H1 (cell line): ENCODE measurements around the gene SLX4IP. TPM values are rescaled to one million over a fixed set of nuclear protein-coding genes. Genes with fewer than 3 reads are reported as not detected.
"Not testable (repeated sequence)": the region's sequence is repeated elsewhere in the genome, so short reads cannot be mapped to it uniquely, and the experiment has no call there.

Experiments used
- CTCF ChIA-PET: fragments of 300-600 bp; sonication (Branson Sonifier 250); formaldehyde crosslinking; loops from one replicate; lab custom pipeline; 2021; ENCODE audit not compliant: partially characterized antibody; lab: Charles Lee
- POLR2A ChIA-PET: fragments of 300-600 bp; sonication (Branson Sonifier 250); formaldehyde crosslinking; loops from one replicate; lab custom pipeline; 2021; ENCODE audit warnings: inconsistent platforms; ENCODE audit not compliant: partially characterized antibody; lab: Charles Lee
- DNase-seq, 2 experiments: peaks; one replicate each; pipeline versions ENCODE4 v3.0.0 to v3.0.0-alpha.2; 2010 to 2022; ENCODE audit warnings: low spot score in 2 of 2, low read depth in 1 of 2, mixed read lengths in 1 of 2
- FAIRE-seq: peaks from 2 replicates; lab custom pipeline; 2011; peaks lifted over from hg19 to GRCh38; lab: Jason Lieb, UNC
- H2AFZ ChIP-seq: 2 replicates; pipeline ENCODE4 v1.8.1; 2012; ENCODE audit warnings: low read length, inconsistent platforms
- H2AK5ac ChIP-seq: 2 replicates; pipeline ENCODE4 v1.6.1; 2013; ENCODE audit warnings: low read depth, low read length
- H2BK120ac ChIP-seq: replicated peaks from 2 replicates; pipeline ENCODE3; 2013; ENCODE audit warnings: low read depth, low read length, inconsistent platforms
- H2BK12ac ChIP-seq: 2 replicates; pipeline ENCODE4 v1.6.1; 2013; ENCODE audit warnings: low read depth, low read length
- H2BK15ac ChIP-seq: 2 replicates; pipeline ENCODE4 v1.6.1; 2013; ENCODE audit warnings: low read length
- H2BK20ac ChIP-seq: 2 replicates; pipeline ENCODE4 v1.6.1; 2013; ENCODE audit warnings: low read length
- H2BK5ac ChIP-seq: 2 replicates; pipeline ENCODE4 v1.6.1; 2013; ENCODE audit warnings: low read depth, low read length
- H3K14ac ChIP-seq: 2 replicates; pipeline ENCODE4 v1.6.1; 2013; ENCODE audit warnings: inconsistent platforms; ENCODE audit not compliant: insufficient read length
- H3K18ac ChIP-seq: 2 replicates; pipeline ENCODE4 v1.6.1; 2013; ENCODE audit warnings: low read length; ENCODE audit errors: extremely low read depth
- H3K23ac ChIP-seq: 2 replicates; pipeline ENCODE4 v1.6.1; 2013; ENCODE audit warnings: inconsistent platforms; ENCODE audit not compliant: insufficient read length
- H3K23me2 ChIP-seq: 2 replicates; pipeline ENCODE4 v1.6.1; 2013; ENCODE audit warnings: low read depth, low read length
- H3K27ac ChIP-seq: 2 replicates; pipeline ENCODE4 v1.6.1; 2011; ENCODE audit warnings: low read depth, low read length, inconsistent platforms
- H3K27me3 ChIP-seq, 4 experiments: replicated peaks in 1 of 4; 1 replicate in 1 of 4; 2 replicates in 3 of 4; pipeline versions ENCODE4 v1.6.1 to v1.8.1; 2011 to 2013; ENCODE audit warnings: low read length in 3 of 4, mild to moderate bottlenecking in 3 of 4, inconsistent platforms in 2 of 4, mixed read lengths in 2 of 4, moderate library complexity in 1 of 4; ENCODE audit not compliant: control insufficient read depth in 3 of 4, insufficient read depth in 3 of 4; ENCODE audit errors: extremely low read depth in 1 of 4
- H3K36me3 ChIP-seq, 4 experiments: 2 replicates each; pipeline versions ENCODE4 v1.6.1 to v1.8.1; 2011 to 2013; ENCODE audit warnings: mild to moderate bottlenecking in 4 of 4, low read length in 3 of 4, moderate library complexity in 2 of 4, control low read depth in 1 of 4, inconsistent platforms in 1 of 4; ENCODE audit not compliant: insufficient read depth in 4 of 4, control insufficient read depth in 2 of 4
- H3K4ac ChIP-seq: replicated peaks from 2 replicates; pipeline ENCODE3; 2013; ENCODE audit warnings: low read length, low read depth, mixed read lengths, inconsistent platforms; ENCODE audit not compliant: insufficient read length
- H3K4me1 ChIP-seq, 4 experiments: replicated peaks in 1 of 4; 1 replicate in 1 of 4; 2 replicates in 3 of 4; pipeline versions ENCODE4 v1.6.1 to v1.8.1; 2011 to 2013; ENCODE audit warnings: low read length in 3 of 4, inconsistent platforms in 2 of 4, mixed read lengths in 1 of 4; ENCODE audit not compliant: insufficient read depth in 4 of 4, control insufficient read depth in 3 of 4
- H3K4me2 ChIP-seq, 2 experiments: 2 replicates each; pipeline versions ENCODE4 v1.6.1 to v1.8.1; 2011 to 2013; ENCODE audit warnings: low read depth in 2 of 2, low read length in 2 of 2, control low read depth in 1 of 2, inconsistent platforms in 1 of 2, mild to moderate bottlenecking in 1 of 2; ENCODE audit not compliant: insufficient read depth in 1 of 2
- H3K4me3 ChIP-seq, 4 experiments: fragments of 200-600, 300-600 bp in 1 of 4; sonication (generic), shearing (Covaris generic), sonication (Bioruptor Twin) in 1 of 4; 2 replicates each; pipeline versions ENCODE4 v1.5.1 to v1.8.1; 2011 to 2016; ENCODE audit warnings: low read length in 4 of 4, low read depth in 3 of 4, control low read depth in 2 of 4, inconsistent platforms in 2 of 4, mild to moderate bottlenecking in 2 of 4, mixed read lengths in 1 of 4, moderate library complexity in 1 of 4; ENCODE audit not compliant: insufficient read depth in 2 of 4; ENCODE audit errors: extremely low read depth in 1 of 4
- H3K56ac ChIP-seq: replicated peaks from 2 replicates; pipeline ENCODE3; 2013; ENCODE audit warnings: low read depth, mild to moderate bottlenecking, mixed read lengths, low read length, inconsistent platforms; ENCODE audit not compliant: insufficient read length
- H3K79me1 ChIP-seq: 2 replicates; pipeline ENCODE4 v1.6.1; 2013; ENCODE audit warnings: low read depth, low read length, control low read depth
- H3K79me2 ChIP-seq, 2 experiments: 2 replicates each; pipeline versions ENCODE4 v1.6.1 to v1.8.1; 2012 to 2013; ENCODE audit warnings: low read length in 2 of 2, mild to moderate bottlenecking in 2 of 2, inconsistent platforms in 1 of 2; ENCODE audit not compliant: insufficient read depth in 2 of 2, control insufficient read depth in 1 of 2
- H3K9ac ChIP-seq, 4 experiments: replicated peaks in 1 of 4; 1 replicate in 1 of 4; 2 replicates in 3 of 4; pipeline versions ENCODE4 v1.6.1 to v1.8.1; 2011 to 2013; ENCODE audit warnings: low read depth in 3 of 4, low read length in 3 of 4, control low read depth in 2 of 4, mild to moderate bottlenecking in 2 of 4, moderate library complexity in 2 of 4, inconsistent platforms in 1 of 4; ENCODE audit errors: extremely low read depth in 1 of 4
- H3K9me3 ChIP-seq, 2 experiments: 2 replicates each; pipeline versions ENCODE4 v1.6.1 to v1.8.1; 2012 to 2013; ENCODE audit warnings: mild to moderate bottlenecking in 2 of 2, moderate library complexity in 2 of 2, control low read depth in 1 of 2, inconsistent platforms in 1 of 2, low read depth in 1 of 2, low read length in 1 of 2, mixed read lengths in 1 of 2; ENCODE audit not compliant: insufficient read depth in 2 of 2
- H4K20me1 ChIP-seq, 2 experiments: replicated peaks in 1 of 2; 2 replicates each; pipeline versions ENCODE3 to v1.8.1; 2011 to 2013; ENCODE audit warnings: inconsistent platforms in 2 of 2, low read length in 2 of 2, mild to moderate bottlenecking in 1 of 2; ENCODE audit not compliant: insufficient read depth in 2 of 2, control insufficient read depth in 1 of 2
- H4K5ac ChIP-seq: 2 replicates; pipeline ENCODE4 v1.6.1; 2013; ENCODE audit warnings: low read length, low read depth, mixed read lengths, inconsistent platforms; ENCODE audit not compliant: insufficient read length
- H4K8ac ChIP-seq: 2 replicates; pipeline ENCODE4 v1.8.0; 2013; ENCODE audit warnings: mild to moderate bottlenecking, moderate library complexity, low read length, inconsistent platforms; ENCODE audit not compliant: insufficient read depth; ENCODE audit errors: extremely low read depth
- H4K91ac ChIP-seq: replicated peaks from 2 replicates; pipeline ENCODE3; 2013; ENCODE audit warnings: low read length, mixed read lengths, inconsistent platforms; ENCODE audit not compliant: insufficient read length
- WGBS, 2 experiments: shearing (Covaris generic) in 1 of 2; methylation state at CpG; one replicate each; pipeline versions ENCODE4 v1.1.6 to v1.1.7; 2013 to 2015; ENCODE audit warnings: low lambda C conversion rate in 2 of 2, mixed read lengths in 2 of 2, inconsistent platforms in 1 of 2, low coverage in 1 of 2, missing lambda C conversion rate in 1 of 2; ENCODE audit not compliant: insufficient replicate concordance in 2 of 2, insufficient coverage in 1 of 2, insufficient read length in 1 of 2; ENCODE audit errors: extremely low coverage in 1 of 2, missing lambda C conversion rate in 1 of 2; 5-methylcytosine and 5-hydroxymethylcytosine counted together
- polyA plus RNA-seq, 7 experiments: library from polyadenylated mRNA; depleted of rRNA in 3 of 7; stranded (reverse) in 5 of 7; unstranded in 2 of 7; fragments of >200 nt in 5 of 7; fragments of 200-250 nt in 2 of 7; gene quantifications; 1 replicate in 5 of 7; 2 replicates in 1 of 7; 4 replicates in 1 of 7; pipeline versions ENCODE4 v1.2.1 to v1.2.3, GENCODE V29; 2011 to 2013; ENCODE audit warnings: missing spikeins in 2 of 7, mixed read lengths in 2 of 7
- total RNA-seq: library from RNA; stranded (reverse); fragmentation: NEBNext Ultra II Directional; extraction: Animal tissue kit (Norgen Biotek cat#: 25700); gene quantifications from 2 replicates; pipeline ENCODE4 v1.2.1, GENCODE V29; 2021

The SLX4IP gene
- total and polyA plus RNA-seq, 2 of the 8 experiments (the other 6 are each of a cell fraction or from before 2014, with no cell fraction given): 2.4 to 8.7 TPM

DNA sequence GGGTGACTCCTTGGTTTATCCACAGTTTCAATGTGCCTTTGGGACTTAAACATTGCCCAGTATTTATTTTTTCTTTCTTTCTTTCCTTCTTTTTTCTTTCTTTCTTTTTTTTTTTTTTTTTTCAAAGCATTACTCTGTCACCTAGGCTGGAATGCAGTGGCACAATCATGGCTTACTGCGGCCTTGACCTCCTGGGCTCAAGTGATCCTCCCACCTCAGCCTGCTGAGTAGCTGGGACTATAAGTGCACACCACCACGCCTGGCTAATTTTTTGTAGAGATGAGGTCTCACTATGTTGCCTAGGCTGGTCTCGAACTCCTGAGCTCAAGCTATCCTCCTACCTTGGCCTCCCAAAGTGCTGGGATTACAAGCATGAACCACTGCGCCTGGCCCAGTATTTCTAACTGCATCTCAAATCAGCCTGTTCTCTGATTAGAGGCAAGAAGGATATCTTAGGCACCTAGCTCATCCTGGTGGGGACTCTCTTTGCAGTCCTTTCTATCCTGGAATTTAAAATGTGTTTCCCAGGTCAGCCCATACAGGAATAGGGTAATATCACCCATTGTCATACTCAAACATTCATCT, 182.5 kb downstream of the SLX4IP start:
- H2AFZ ChIP-seq, H3K79me2 ChIP-seq, FAIRE-seq, H3K9ac ChIP-seq, H3K23ac ChIP-seq, H2BK5ac ChIP-seq, H2BK20ac ChIP-seq, H3K18ac ChIP-seq, H3K4me2 ChIP-seq, H2BK15ac ChIP-seq, H4K20me1 ChIP-seq, H2AK5ac ChIP-seq, DNase-seq, H3K56ac ChIP-seq, H3K27ac ChIP-seq, H3K4ac ChIP-seq, H3K9me3 ChIP-seq, H3K79me1 ChIP-seq, POLR2A ChIA-PET, H2BK120ac ChIP-seq, H3K14ac ChIP-seq, H4K91ac ChIP-seq, H2BK12ac ChIP-seq, H3K36me3 ChIP-seq, H3K23me2 ChIP-seq, H4K8ac ChIP-seq, H4K5ac ChIP-seq, H3K27me3 ChIP-seq, H3K4me3 ChIP-seq: not testable (repeated sequence)
- WGBS, 2 experiments: 96% methylated on average over 4 of the region's 4 CpGs; no CpG with 5 or more reads in 1 of the 2 experiments
- peaks cover 3 to 10% (median 9%) of the 10 kb centered on the region in 4 experiments; a peak in 6 of 7 replicates for H3K4me1 ChIP-seq
- CTCF ChIA-PET: interaction anchor here (0.8 to 1.1 kb wide), 2 partner anchors 21 to 22 kb away, joined by 3 read pairs; no protein-coding TSS in a partner anchor
